NCI-H748 (cell line): ENCODE measurements around the gene PLPPR3.

ENCODE experiments used
- DNase-seq: peaks from one replicate; lab custom pipeline; 2025; ENCODE audit not compliant: unreplicated experiment; lab: John Stamatoyannopoulos, UW

Gene PLPPR3, protein sequence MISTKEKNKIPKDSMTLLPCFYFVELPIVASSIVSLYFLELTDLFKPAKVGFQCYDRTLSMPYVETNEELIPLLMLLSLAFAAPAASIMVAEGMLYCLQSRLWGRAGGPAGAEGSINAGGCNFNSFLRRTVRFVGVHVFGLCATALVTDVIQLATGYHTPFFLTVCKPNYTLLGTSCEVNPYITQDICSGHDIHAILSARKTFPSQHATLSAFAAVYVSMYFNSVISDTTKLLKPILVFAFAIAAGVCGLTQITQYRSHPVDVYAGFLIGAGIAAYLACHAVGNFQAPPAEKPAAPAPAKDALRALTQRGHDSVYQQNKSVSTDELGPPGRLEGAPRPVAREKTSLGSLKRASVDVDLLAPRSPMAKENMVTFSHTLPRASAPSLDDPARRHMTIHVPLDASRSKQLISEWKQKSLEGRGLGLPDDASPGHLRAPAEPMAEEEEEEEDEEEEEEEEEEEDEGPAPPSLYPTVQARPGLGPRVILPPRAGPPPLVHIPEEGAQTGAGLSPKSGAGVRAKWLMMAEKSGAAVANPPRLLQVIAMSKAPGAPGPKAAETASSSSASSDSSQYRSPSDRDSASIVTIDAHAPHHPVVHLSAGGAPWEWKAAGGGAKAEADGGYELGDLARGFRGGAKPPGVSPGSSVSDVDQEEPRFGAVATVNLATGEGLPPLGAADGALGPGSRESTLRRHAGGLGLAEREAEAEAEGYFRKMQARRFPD

DNA sequence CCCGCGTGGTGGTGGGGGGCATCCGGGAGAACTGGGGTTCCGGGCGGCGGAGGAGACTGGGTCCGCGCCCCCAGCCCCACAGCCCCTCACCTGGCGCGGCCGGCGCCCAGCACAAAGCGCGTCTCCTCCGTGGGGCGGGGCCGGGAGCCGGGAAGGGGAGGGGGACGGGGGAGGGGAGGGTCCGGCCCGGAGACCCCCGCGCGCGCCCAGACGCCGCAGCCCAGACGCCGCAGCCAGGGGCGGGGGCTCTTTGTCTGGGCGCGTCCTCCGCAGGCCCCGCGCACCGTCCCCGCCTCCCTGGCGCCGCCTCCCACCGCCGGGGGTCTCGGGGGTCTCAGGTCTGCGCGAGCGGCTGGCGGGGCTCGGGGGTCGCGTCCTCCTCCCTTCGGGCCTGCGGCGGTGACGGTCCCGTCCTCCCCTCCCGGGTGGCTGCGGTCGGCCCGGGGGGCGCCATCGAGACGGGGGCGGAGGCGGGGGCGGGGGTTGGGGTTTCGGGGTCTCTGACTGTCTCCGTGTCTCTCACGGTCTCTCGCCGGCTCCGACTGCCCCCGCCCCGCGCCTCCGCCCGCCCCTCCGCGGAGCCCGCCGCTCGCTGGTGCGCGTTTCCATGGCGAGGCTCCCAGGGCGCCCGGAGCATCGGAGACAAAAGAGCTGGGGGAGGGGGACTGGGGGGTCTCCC, at the start of gene PLPPR3:
TSS of gene PLPPR3 (minus strand) at position 131 of the 679 bp plus-strand sequence. CDS start 396 bp downstream, outside the sequence.
- DNase-seq = peak; percentile 48

GRCh38 chr19:870963-871401, 49.2 kb upstream of the PLPPR3 start:
- no peak for DNase-seq

- DNase-seq = no peak
Measured at GRCh38 chr19:870314-870713, 48.6 kb upstream of the PLPPR3 start.

DNA sequence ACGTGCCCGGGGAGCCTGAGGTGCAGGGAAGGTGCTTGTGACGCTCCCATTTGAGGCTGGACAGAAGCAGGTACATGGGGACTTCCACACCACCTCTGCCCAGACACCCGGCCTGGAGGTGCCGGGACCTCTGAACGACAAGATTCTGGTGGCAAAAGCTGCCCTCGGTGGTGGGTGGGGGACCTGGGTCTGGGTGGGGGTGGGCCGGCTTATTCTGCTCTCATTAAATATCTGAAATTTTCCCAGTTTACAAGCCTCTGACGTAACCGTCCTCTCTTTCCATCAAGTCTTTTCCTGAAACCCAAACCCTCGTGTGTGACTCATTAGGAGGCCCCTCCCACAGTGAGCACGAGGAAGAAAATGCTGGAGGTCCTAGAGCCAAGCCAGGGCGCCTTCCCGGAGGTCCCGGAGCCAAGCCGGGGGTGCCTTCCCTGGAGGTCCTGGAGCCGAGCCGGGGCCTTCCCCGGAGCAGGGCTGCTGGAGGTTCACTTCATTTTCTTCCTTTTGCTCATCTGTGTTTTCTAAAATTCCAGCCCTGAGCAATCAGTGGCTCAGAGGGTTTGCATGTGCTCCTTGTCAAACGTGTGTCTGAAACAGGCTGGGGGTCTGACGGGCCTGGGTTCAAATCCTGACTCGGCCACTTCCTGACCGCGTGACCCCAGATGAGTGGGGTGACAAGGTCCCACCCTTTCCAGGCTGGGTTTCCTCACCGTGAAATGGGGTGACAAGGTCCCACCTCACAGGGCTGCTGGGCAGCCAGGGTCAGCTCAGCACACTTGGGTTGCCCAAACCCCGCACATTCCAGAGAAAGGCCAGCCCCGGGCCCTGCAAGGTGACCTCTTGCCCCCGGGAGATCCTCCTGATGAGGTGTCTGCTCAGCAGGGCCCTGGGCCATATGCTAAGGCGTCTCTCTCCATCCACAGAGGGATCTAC, 47.8 kb upstream of the PLPPR3 start:
- DNase-seq = no peak

- no peak for DNase-seq
Measured at GRCh38 chr19:868458-869244, 46.9 kb upstream of the PLPPR3 start.

DNA sequence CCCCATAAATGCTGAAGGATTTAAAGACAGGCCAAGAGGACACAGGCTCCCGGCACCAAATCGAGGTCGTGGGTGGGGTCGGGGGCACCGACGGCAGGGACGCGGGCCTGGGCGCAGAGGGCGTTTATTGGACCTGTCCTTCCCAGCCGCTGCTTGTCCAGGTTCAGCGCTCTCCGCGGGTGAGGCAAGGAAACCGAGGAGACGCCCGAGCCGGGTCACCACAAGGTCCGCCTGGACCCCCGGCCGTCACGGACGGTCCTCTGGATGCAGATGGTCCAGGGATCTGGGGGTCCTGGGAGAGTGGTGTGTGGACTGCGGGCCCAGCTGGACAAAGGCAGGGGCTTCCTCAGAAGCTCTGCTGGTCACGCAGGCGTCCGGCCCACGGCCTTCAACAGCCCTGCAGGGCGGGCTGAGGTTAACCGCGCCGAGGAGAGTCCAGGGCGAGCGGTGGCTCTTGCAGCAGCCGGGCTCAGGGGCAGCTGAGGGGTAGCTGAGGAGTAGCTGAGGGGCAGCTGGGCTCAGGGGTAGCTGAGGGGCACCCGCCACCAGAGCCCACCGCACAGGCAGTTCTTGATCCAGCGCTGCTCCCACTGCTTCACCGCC, 46.2 kb upstream of the PLPPR3 start:
- no peak for DNase-seq

DNA sequence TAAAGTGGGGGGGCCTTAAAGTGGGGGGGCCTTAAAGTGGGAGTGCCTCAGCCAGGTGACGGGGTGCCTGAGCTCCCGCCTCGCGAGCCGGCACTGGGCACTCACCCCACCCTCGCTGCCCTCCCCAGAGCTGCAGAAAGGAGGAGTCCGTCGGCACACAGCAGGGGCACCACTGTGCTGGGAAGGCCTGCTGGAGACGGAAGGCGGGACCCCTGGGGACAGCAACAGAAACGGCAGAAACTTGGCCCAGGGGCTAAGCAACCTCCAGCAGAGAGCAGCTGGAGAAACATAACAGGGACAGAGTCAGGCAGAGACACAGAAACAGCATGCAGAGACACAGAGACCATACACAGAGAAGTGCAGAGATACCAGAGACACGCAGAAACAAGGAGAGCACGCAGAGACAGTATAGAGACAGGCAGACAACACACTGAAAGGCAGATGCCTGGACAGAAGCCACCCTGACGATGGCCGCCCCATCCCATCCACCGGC, 45.6 kb upstream of the PLPPR3 start:
- no peak for DNase-seq

- no peak for DNase-seq
Measured at GRCh38 chr19:866769-867300, 45.1 kb upstream of the PLPPR3 start.

GRCh38 chr19:863315-863620, 41.5 kb upstream of the PLPPR3 start:
- DNase-seq = no peak

- DNase-seq = peak; percentile 58
Measured at GRCh38 chr19:862581-863314, 41.0 kb upstream of the PLPPR3 start.

DNA sequence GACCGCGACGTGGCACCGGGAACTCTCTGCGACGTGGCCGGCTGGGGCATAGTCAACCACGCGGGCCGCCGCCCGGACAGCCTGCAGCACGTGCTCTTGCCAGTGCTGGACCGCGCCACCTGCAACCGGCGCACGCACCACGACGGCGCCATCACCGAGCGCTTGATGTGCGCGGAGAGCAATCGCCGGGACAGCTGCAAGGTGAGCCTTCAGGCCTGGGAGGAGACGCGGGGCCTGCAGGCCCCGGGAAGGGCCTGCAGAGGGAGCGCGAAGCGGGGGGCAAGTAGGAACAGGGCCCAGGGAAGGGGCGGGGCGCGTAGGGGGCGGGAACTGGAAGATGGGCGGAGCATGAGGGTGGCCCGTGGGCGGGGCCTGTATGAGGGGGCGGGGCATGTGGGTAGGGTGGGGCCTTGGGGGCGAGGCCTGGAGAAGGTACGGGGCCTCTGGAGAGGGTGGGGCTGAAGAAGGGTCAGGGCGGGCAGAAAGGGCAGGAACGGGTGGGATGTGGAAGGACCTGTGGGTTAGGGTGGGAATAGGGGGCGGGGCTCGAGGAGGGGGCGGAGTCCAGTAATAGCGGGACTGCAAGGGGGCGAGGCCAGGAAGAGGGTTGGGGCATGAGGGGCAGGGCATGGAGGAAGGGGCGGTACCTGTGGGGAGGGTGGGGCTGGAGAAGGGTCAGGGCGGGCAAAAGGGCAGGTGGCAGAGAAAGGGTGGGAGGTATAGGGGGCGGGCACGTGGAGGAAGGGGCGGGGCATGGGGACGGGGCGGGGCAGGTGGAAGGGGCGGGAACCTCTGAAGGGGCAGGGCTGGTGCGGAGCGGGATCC, 40.2 kb upstream of the PLPPR3 start:
- peak; percentile 81 for DNase-seq

- DNase-seq = no peak
Measured at GRCh38 chr19:861141-861755, 39.5 kb upstream of the PLPPR3 start.

GRCh38 chr19:858868-859843, 37.4 kb upstream of the PLPPR3 start, which contains the start of gene CFD:
Gene CFD, plus strand, starts transcription at chr19:859664. Its CDS starts 26 bp downstream, at chr19:859690.
- no peak for DNase-seq

DNA sequence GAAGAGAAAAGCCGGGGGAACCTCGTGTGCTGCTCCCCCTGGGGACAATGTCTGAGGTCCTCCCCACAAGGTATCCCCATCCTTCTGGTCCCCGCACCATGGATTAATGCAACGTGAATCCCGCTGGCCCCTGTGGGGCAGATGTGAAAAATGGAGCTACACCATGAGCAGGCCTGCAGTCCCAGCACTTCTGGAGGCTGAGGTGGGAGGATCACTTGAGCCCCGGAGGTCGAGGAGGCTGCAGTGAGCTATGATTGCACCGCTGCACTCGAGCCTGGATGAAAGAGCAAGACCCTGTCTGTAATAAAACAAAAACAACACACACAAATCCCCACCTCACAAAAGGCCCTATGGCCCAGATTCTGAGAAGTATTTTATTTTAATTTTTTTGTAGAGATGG, 36.5 kb upstream of the PLPPR3 start:
- no peak for DNase-seq

DNA sequence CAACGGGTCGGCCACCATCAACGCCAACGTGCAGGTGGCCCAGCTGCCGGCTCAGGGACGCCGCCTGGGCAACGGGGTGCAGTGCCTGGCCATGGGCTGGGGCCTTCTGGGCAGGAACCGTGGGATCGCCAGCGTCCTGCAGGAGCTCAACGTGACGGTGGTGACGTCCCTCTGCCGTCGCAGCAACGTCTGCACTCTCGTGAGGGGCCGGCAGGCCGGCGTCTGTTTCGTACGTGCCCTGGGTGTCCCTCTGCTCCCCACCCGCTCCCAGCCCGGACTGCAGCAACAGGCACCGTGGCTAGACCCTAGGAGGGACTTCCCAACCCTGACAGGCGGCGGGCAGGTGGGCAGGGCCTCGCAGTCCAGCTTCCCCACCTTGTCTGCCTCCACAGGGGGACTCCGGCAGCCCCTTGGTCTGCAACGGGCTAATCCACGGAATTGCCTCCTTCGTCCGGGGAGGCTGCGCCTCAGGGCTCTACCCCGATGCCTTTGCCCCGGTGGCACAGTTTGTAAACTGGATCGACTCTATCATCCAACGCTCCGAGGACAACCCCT, 33.9 kb upstream of the PLPPR3 start:
- DNase-seq = peak; percentile 8

- no peak for DNase-seq
Measured at GRCh38 chr19:855142-855541, 33.4 kb upstream of the PLPPR3 start.
